ENCODE measurements around the gene AHI1.

AHI1 gene

GRCh38 chr6:135304883-135305282, 192.7 kb downstream of the AHI1 start:
- no peak for DNase-seq (ENCODE audit: low read depth in 4 of 4, low spot score in 1 of 4)

DNA sequence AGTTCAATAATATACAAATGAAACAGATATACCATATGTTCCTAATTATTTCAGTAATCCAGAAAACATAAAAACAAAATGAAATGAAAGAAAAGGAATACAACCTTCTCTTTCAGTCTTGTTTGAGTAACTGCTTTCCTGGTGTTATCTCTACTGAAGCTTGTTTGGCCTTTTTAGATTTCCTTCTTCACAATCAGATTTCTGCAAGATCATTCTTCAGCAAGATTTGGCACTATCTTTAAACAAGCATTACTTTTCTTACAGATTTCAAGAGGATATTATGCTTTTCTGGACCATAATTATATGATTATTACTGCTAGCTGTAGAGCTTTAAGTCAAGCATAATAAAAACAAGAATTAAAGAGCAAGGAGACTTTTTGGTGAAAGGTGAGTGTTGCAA, 196.2 kb downstream of the AHI1 start:
- no peak for DNase-seq (ENCODE audit: low read depth in 4 of 4, low spot score in 1 of 4)

- DNase-seq (ENCODE audit: low read depth in 4 of 4, low spot score in 1 of 4) = no peak
Observed at GRCh38 chr6:135300576-135300975, 197.0 kb downstream of the AHI1 start.

- DNase-seq (ENCODE audit: low read depth in 4 of 4, low spot score in 1 of 4) = no peak
Observed at GRCh38 chr6:135299256-135299655, 198.3 kb downstream of the AHI1 start.

DNA sequence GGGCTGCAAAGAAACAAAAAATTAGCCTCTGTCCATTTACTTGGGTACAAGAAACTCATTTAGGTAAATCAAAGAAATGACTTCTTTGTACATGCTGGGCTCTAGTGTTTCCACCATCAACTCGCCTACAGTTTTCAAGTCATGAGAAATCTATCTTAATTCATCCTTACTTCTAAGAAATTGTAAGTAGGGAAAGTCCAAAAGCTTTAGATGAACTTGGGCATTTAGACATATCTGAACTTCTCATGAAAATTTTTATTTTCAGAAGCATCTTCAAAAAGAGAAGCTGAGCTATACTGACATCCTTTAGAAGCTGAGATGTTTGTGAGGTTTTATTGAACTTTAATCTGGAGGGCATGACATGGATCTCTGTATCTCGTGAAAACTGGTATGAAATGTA, 199.1 kb downstream of the AHI1 start:
- no peak for DNase-seq (ENCODE audit: low read depth in 4 of 4, low spot score in 1 of 4)

DNA sequence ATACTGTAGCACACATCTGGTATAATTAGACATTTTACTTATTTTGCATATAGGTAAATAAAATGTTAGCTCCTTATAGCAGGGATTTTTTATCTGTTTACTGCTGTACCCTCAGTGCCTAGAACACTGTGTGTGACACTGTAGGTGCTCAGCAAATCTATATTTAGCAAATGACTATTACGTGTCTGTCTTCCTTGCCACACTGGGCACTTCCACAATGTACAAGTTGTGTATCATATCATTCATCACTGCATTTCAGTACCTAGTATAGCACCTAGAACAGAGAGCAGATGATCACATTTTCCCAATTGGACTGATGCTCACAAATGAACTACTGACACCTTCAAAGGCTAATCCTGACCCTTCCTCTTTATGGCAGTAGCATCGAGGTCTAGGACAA, 200.8 kb downstream of the AHI1 start:
- DNase-seq (ENCODE audit: low read depth in 4 of 4, low spot score in 1 of 4) = no peak

DNA sequence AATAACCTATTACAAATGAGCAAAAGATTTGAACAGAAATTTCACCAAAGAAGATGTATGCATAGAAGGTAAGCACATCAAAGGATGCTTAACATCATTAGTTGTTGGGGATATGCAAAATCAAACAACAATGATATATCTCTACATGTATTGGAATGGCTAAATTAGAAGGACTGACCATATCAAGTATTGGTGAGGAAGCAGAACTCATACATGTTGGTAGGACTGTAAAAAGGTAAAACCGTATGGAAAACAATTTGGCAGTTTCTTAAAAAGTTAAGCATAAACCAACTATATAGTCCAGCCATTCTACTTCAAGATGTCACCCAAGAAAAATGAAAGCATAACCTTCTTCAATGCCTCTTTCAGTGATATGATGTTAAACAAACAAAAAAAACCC, 202.5 kb downstream of the AHI1 start:
- DNase-seq (ENCODE audit: low read depth in 4 of 4, low spot score in 1 of 4) = no peak

- DNase-seq (ENCODE audit: low read depth in 4 of 4, low spot score in 1 of 4) = no peak
Observed at GRCh38 chr6:135291288-135292076, 206.1 kb downstream of the AHI1 start.

DNA sequence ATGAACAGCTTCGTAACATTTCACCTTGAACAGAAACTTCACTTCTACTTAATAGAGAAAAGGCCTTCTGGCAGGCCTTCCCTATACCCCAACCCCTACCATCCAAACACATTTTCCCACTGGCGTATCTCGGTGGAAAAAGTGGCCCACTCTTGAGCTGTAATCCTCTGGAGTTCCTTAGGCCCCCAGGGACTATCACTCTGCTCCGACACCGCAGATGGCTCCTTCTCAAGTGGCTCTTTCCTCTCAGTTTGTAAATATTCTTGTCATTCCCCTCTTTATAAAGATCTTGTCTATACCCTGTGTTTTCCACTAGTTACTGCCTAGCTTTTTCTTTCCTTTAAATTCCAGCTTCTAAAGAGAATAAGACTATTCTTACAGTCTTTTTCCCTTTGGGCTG, 207.7 kb downstream of the AHI1 start:
- DNase-seq (ENCODE audit: low read depth in 4 of 4, low spot score in 1 of 4) = no peak

GRCh38 chr6:135286962-135287538, 210.5 kb downstream of the AHI1 start:
- DNase-seq (ENCODE audit: low read depth in 4 of 4, low spot score in 1 of 4) = no peak

DNA sequence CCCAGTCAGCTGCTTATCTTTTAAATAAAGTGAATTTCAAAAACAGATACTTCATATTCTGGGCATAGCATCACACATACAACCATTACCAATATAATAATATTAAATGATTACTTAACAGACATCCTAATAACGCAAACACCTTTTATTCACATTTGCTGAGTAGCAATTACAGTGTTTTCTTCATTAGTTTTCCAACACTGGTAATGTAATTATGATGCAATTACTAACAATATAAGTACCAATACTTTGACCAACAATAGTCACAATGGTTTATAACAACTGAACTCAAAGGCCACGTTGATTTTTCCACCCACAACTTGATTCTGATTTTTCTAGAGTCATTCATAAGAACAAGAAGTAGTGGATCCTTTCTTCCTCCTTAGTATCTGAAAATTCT, 212.4 kb downstream of the AHI1 start:
- DNase-seq (ENCODE audit: low read depth in 4 of 4, low spot score in 1 of 4) = no peak

DNA sequence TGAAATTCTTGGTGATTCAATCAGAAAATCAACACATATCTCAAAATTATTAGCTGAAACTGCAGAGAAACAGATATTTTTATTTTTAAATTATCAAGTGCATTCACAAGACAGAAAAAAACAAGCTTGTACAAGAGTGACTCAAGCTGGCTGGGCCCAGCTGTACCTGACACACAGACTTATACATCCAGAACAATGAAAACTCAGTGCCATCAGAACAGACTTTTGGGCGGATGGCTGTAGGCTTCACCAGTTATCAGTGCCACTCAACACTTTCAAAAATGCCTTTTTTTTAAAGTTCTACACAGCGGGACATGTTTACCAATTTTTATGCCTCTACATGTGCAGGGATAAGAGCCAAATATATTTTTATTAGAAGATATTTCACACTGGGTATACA, 213.6 kb downstream of the AHI1 start:
- no peak for DNase-seq (ENCODE audit: low read depth in 4 of 4, low spot score in 1 of 4)

- no peak for DNase-seq (ENCODE audit: low read depth in 4 of 4, low spot score in 1 of 4)
Observed at GRCh38 chr6:135282395-135282794, 215.1 kb downstream of the AHI1 start.

GRCh38 chr6:135281964-135282363, 215.6 kb downstream of the AHI1 start:
- no peak for DNase-seq (ENCODE audit: low read depth in 4 of 4, low spot score in 1 of 4)

DNA sequence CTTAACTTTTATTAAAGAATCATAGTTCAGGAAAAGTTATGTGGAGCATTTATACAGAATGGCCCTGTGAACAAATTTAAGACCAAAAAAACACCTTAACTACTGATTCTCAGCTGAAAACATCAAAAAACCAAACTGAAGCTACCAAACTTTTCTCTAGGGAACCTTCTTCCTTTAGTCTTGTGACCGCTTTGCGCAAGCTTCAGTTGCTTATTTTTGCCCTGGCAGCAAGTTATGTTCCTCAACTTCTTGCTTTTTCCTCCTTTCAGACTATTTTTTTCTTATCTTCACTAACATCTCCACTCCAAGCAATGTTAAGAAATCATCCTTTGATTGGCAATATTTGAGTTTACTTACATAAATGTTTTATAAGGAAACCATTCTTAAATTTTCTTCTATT, 216.3 kb downstream of the AHI1 start:
- no peak for DNase-seq (ENCODE audit: low read depth in 4 of 4, low spot score in 1 of 4)

DNA sequence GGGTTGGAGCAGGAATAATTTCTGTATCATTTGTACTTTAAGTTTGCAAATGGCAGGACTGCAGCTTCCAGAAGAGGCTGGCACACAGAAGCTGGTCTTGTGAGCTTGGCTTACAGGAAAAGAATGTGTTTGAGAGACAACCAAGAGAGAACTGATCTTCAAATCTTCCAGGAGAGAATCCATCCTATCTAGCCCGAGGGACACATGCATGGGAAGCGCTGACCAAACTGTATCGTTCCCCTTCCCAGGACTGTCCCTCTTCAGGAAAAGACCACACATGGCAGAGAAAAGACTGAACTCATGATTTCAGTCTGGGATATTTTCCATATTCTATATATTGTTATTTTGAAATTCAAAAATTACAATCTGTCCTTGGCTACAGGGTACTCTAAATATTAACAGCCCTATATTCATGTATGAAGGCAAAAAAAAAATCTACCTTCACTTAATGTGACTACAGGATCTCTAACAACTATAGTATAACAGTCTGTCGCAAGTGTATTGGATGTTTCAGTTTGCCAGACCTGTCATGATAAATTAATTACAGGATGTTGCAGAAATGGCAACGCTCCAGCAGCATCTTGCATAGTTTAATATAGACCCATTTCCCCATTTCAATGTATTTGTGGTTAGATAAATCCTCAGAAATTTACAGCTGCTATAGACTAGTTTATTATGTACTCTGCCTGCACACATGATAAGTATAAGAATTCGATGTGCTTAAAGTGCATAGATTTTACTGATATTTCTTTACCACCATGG, 217.0 kb downstream of the AHI1 start:
- no peak for DNase-seq (ENCODE audit: low read depth in 4 of 4, low spot score in 1 of 4)

GRCh38 chr6:135277422-135277821, 220.1 kb downstream of the AHI1 start:
- DNase-seq (ENCODE audit: low read depth in 4 of 4, low spot score in 1 of 4) = no peak

GRCh38 chr6:135274561-135275293, 222.8 kb downstream of the AHI1 start:
- no peak for DNase-seq (ENCODE audit: low read depth in 4 of 4, low spot score in 1 of 4)

GRCh38 chr6:135271626-135272025, 225.9 kb downstream of the AHI1 start:
- no peak for DNase-seq (ENCODE audit: low read depth in 4 of 4, low spot score in 1 of 4)

DNA sequence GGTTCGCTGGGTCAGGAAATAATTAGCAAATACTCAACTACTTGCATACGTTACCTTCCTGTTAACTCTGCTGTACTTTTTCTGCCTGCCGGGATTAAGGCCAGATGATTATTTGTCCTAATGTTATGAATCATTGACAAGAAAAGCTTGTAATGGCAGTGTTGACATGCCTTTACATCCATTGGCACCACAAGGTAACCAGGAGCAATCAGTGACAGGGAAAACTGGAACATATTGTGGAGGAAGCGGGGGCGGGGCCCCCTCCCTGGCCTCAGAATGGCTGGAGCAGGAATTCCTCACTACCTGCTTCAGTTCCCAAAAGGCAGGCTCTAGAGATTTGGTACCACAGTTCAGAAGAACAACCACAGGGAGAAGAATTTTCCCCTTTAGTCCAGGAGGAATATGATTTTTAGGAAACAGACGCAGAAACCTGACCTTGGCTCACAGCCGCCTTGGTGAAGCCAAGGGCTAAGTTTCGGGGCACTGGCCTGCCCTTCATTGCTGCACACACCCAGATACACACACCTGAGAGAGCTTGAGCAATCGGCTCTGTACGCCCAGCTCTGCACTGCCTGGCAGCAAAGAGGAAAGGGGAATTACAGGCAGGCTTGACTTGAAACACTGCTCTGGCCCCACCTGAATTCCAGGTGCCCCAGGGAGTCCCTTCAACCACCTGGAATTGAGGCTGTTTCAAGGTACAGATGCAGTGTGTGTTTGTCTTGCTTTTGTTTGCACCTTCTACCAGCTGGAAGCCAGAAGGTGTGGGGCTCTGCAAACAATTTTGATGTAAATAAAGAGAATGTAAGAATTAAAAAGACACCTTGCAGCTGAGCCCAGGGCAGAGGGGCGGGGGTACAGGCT, 226.6 kb downstream of the AHI1 start:
- no peak for DNase-seq (ENCODE audit: low read depth in 4 of 4, low spot score in 1 of 4)

DNA sequence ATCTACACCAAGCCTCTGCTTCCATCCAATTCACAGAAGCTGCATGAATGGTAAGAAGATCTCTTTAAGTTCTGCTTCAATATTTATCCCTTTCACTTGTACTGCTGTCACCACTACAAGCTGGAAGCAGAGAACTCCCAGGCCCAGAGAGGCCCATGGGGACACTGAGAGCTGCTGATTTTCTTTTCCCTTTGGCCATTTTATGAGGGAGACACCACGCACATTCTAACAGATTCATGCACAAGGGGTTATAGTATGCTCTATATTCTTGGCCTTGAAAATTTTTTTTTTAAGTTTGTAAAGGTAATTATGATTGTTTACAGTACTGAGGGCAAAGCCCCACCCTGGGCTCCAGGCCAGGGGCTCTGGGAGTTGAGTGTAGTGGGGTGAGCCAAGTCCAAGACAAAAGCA, 228.1 kb downstream of the AHI1 start:
- DNase-seq (ENCODE audit: low read depth in 4 of 4, low spot score in 1 of 4) = no peak

All from stimulated activated CD4-positive, alpha-beta T cell treated with anti-CD3 and anti-CD28 coated beads, Interleukin-1b, Interleukin-23, amount 100 ng/mL, for 24 hours (primary cell).